Embryonic facial prominence (tissue), 1 donor: ENCODE measurements around the gene MAP3K3.

ENCODE experiments used
- DNase-seq: peaks from one replicate; pipeline ENCODE4 v3.0.0-alpha.2; 2016; ENCODE audit errors: extremely low spot score

Gene MAP3K3

DNA sequence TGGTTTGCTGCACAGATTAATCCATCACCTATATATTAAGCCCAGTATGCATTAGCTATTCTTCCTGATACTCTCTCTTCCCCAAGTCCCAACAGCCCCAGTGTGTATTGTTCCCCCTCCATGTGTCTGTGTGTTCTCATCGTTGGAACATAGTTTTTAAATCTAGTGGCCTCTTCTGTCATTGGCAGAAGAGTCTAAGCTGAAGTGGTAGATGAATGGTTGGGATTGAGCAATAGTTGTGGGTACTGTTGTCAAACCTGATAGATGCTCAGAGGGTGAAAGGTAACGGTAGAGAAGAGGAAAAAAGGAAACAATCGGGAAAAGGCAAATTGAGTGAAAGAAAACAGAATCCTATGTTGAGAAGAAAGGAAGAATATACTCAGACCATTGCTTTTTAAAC lies 29.9 kb downstream of the MAP3K3 start:
- no peak for DNase-seq

DNA sequence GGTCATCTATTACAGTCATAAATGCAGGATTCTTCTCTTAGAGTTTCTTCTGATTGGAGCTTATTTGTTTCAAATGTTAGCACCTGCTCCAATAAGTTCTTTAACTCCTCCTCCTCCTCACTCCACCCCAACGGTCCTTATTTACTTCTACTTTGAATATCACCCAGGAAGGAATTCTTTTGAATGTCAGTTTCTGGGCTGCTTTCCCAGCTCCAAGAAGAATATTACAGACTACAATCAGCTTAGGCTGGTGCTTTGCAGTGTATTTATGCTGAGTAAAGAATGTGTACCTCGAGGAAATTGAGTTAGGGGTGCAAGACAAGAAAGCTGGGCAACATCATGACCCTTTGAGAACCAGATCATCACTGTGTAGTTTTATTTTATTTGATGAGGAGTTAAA lies 30.8 kb downstream of the MAP3K3 start:
- no peak for DNase-seq

DNA sequence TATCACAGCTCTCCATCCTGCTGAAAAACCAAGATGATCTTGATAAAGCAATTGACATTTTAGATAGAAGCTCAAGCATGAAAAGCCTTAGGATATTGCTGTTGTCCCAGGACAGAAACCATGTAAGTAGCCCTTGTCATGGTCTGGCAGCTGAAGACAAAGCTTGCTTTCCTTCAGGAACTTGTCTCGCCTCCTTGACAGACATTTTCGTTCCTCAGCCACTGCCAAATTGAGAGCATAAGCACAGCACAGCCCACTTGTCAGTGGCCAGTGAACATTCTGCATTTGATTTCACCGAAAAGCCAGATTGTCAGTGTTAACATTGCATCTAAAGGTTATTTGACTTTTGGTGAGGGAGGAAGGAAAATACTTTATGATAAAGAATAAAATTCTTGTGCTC lies 35.6 kb downstream of the MAP3K3 start:
- no peak for DNase-seq

DNA sequence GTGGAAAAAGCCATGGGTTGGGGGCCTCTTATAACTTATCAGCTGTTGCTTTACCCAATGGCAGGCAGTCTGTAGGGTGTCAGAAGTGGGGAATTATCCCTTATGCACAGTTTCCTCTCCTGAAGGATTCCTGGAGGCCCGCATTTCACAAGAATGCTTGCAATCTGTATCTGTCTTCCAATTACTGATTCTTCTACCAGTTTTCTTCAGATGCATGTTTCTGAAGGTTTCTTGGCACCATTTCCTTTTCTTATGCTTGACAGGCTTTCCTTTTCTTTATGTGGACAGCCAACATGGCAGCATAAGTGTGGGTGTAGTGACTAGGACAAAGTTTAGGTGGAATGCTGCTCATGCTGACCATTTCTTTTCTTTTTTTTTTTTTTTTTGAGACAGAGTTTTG lies 36.1 kb downstream of the MAP3K3 start:
- DNase-seq = no peak

DNA sequence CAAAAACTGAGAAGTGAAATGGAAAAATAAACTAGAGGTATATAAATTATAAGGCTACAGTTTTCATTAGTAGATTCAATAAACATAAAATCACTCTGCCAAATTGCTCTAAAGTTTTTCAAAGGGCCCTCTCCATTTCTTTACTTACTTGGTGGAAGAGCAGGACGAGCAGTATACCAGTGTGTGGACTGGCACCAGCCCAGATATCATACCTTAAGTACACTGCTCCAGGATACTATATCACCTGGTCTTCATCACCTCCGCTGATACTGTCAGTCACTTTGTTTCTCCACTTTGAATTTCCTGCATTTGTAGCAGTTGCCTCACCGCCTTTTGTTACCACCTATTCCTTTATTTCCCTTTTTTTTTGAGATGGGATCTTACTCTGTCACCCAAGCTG lies 37.6 kb downstream of the MAP3K3 start:
- DNase-seq = no peak

DNA sequence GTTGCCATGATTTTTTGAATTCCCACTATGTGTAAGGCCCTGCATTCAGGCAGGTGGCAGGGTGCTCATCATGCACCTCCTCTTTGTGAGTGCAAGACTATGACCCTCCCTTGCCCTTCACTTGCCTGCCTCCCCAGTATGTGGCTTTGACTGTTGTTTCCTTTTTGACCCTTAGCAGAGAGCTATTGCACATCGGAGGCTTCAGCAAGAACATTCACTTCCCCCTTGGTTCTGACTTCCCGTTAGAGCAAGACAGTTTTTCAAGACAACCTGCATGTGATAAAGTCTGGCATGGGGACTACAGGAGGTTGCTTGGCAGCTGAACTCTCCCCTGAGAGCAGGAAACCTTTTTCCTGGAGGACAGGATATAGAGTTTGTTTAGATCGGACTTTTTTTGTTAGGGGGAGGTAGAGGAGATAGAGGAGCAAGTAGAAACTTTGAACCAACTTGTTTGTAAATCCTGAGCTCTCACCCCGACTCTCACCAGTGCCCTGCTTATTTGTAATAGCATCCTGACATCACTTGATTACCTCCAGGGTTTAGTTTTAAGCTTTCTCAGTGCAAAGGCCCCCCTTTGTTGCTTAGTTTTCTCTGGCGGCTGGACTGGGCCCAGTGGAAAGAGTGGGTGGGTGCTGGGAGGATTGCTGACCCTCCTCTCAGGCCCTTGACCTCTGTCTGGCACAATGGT lies 43.5 kb downstream of the MAP3K3 start:
- DNase-seq = no peak

DNA sequence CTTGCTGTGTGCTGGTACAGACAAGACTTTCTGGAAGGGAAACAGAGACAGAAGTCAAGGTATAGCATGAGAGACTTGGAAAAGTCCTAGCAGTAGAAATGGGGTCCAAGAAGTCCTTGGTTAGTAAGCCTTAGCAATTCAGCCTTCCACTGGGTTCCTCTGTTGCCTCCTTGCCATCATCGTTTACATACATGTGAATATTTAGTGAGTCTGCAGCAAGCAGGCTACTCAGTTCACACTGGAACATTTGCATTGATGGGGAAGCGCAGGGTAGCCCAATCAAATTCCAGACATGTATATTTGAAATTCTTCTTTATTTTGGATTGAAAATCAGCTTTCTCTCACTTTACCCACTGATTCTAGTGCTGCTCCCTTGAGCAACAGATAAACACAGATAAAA lies 50.6 kb downstream of the MAP3K3 start:
- no peak for DNase-seq

DNA sequence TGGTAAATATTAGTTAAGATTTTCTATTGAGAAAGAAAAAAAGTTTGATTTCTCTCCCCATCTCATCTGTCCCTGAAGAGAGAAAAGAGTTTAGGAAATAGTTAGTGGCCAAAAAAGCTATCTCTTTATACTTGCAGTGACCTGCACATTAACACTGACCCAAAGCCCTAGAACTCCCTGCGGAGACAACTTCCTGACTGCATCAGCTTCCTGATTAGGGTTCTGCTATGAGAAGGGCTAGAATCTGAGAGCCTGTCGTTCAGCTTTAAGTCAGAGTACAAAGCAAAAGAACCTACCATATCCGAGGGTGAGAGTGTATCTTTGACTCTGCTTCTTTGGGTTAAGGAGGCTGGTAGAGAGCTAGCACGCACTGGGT lies 53.0 kb downstream of the MAP3K3 start:
- no peak for DNase-seq

DNA sequence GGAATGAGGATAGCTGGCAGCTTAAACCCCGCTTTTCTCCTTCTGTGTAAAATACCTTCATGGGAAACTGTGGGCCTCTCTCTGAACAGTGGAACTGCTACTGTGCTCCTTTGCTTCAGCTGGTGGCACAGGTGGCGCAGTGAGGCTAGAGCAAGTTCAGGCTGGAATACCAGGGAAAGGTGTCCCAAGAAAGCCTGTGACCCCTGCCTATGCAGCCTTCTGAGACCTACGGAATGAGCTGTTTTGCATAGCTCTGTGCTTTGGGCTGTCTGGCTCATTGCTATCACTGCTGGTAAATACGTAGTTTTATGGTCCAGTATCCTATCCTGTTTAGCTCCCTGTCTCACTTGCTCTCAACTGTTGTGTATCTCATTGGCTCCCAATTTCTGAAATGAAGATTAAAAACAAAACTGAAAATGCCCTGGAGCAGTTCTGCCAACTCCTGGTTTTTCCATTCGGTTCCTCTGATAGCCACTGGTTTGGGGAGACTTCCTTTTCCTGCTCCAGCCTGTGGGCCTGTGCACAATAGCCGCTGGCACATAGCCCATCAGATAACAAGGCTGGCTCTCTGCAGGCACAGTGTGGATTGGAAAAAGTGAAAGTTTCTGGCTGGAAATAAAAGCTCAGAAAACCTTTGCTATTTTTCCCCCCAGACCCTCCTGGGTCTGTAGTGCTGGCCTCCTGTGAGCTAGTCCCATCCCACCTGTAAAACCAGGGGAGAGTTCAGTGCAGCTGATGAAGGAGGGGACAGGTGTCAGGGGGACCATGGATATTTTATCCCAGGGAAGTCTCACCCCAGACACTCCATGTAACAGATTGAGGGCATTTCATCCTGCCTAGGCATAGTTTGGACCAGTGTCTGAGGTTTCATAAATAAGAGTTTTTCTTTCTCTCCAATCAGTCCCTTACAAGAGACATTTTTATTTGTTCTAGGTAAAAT lies 53.7 kb downstream of the MAP3K3 start:
- no peak for DNase-seq

DNA sequence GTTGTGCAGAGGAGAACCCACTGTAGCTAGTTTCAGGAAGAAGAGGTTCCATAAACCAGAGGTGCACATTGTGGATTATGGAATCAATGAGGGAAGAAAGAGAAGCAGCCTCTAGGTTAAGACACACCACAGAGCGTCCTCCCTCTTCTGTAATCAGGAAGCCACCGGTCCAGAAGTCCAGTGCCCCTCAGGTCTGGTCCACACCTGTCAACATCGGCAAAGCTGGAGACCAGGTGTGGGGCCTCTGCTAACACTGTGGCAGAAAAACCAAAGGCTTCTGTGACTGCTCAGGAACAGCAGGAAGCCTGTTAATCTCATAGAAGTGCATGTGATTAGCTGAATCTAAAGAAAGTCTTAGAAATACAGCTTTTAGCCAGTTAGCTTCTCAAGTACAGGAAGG lies 54.4 kb downstream of the MAP3K3 start:
- no peak for DNase-seq

DNA sequence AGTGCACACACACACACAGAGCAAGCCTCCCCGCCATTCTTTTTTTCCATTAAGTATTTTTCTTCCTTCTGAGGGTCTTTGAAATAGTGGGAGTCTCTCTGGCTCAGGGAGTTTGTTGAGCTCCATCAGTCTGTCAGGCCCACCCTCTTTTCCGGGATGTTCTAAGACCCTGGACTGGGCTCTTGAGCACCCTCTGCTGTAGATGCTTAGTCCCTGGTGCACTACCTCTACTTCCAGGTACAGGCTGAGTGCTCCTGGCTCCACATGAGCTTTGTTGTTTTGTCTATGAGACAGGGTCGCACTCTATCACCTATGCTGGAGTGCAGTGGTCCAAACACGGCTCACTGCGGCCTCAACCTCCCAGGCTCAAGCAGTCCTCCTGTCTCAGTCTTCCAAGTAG lies 57.0 kb downstream of the MAP3K3 start:
- DNase-seq = no peak

DNA sequence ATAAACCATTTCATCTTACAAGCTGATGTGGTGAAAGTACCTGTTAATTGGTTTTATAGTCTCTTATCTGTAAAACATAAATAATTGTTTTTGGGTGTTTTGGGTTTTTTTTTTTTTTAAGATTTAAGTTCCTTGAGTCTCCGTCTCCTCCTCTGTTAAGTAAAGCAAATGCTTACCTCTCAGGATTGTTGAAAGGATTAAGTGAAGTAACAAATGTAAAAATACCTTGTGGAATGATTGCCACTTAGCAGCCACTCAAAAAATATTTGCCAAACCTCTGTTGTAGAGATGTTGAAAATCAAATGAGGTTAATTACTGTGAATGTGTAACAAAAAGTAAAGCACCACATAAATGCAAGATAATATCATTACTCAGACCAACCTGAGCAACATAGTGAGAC lies 58.5 kb downstream of the MAP3K3 start:
- DNase-seq = no peak

DNA sequence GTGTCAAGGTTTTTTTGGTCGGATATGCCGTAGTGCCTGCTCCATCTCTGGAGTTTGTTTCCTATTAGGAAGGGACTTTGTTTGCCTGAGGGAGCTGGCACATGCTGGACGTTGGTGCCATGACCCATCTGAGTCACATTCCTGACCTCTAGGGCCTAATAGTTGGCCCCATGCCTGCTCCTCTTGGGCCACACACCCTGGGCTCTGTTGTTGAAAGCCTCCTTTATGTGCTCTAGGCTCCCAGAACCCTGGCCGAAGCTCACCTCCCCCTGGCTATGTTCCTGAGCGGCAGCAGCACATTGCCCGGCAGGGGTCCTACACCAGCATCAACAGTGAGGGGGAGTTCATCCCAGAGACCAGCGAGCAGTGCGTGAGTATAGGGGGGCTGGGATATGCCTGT lies 59.3 kb downstream of the MAP3K3 start:
- no peak for DNase-seq

DNA sequence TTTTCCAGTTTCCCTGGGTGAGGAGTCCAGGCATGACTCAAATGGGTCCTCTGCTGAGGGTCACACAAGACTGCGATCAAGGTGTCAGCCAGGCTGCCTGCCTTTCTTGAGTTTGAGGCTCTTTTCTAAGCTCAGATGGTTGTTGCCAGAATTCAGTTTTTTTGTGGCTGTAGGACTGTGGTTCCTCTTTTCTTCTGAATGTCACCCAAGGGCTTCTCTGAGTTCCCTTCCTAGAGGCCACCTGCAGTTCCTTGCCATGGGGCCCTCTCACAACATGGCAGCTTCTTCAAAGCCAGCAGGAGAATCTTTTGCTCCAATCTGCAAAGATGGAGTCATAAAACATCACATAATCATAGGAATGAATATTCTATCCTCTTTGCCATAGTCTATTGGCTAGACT lies 60.2 kb downstream of the MAP3K3 start:
- DNase-seq = no peak

DNA sequence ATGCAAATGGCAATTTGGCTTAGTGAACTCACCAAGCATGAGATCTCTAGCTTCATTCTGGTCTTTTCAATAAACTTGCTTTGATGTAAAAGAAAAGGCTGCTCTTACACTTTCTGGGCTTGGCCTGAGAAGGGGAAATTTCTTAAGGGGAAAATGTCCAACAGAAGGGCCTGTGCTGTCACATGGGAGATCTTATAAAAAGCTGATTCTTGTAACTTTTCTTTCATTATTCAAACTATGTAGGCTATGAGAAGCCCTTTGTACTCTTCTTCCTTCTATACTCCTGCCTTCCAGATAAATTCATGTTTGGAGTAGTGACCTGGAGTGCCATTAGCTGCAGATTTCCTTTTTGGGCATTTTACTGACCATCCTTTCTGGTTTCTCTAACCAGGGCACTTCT lies 60.8 kb downstream of the MAP3K3 start:
- no peak for DNase-seq

DNA sequence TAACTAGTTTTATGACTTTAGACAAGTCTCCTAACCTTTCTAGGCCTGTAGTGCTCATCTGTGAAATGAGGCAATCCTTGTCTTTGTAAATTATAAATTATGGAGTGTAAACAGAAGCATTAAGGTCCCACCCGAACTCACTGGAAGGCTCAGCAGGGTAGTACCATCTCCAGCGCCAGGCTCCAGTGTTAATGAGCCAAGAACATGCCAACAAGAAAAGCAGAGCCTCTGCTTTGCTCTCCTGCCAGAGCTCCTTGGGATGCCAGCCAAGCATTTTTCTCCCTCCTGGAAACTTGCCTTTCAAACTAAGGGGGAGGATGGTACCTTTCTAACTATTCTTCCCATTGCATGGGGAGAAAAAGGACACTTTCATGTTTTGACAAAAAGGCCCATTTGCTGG lies 62.8 kb downstream of the MAP3K3 start:
- DNase-seq = no peak

DNA sequence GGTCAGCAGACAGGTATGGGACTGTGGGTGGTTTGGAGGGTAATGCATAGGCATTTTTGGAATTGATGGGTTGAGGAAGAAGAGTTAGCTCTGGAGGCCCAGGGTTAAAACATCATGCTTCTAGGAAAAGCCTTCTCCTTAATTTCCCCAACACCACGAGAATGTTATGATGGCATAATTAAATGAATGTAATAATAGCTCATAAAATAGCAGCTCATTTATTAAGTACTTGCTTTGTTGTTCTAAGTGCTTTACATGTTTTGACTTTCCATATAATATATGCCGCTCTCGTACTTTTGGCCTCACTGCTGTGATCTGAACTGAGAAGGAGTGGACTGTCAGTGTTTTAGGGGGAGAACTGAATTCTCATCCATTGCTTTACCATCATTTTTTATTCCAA lies 63.4 kb downstream of the MAP3K3 start:
- no peak for DNase-seq

DNA sequence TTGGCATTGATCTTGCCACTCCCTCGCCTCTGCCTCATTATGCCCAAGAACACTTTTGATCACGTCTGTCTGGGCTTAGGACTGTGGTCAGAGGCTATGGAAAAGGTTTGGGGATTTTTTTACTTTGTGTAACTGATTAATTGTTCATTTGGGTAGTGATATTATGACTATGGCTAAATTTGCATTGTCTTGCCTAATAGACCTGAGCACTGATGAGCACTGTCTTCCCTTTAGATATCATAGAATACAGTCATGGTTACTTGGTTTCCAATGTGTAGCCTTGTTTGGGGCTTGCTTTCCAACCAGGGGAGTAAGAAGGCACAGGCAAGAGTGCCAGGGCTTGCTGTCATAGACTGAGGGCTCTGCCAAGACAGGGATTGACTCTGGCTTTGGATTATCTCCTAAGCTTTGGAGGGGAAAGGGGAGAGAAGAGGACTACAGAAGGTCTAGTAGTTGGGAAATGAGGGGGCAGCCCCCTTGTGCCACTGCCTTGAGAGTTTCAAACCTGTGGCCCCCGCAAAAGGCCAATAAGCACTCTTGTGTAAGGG lies 64.0 kb downstream of the MAP3K3 start:
- DNase-seq = no peak

DNA sequence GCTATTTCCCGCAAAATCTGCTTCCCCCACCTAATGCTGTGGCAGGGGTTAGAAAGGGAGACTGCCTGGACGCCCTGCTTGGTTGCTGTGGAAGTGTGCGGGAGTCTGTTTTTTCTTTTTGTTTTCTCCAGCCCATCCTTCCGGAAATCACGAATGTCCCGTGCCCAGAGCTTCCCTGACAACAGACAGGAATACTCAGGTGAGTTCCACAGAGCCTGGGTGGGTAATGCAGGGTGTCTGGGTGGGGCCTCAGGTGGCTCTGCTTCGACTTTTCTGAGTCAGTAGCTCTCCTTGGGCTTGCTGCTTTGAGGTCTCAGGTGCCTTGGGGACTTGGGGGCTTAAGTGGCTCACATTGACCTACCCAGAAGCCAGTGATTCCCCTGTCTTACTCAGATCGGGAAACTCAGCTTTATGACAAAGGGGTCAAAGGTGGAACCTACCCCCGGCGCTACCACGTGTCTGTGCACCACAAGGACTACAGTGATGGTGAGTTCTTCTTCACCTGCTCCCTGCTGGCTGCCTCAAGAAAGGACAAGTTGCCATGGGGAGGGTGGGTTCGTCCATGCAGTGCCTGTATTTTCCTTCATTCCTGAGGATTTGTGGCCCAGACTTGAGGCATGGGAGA lies 66.3 kb downstream of the MAP3K3 start:
- DNase-seq = no peak

DNA sequence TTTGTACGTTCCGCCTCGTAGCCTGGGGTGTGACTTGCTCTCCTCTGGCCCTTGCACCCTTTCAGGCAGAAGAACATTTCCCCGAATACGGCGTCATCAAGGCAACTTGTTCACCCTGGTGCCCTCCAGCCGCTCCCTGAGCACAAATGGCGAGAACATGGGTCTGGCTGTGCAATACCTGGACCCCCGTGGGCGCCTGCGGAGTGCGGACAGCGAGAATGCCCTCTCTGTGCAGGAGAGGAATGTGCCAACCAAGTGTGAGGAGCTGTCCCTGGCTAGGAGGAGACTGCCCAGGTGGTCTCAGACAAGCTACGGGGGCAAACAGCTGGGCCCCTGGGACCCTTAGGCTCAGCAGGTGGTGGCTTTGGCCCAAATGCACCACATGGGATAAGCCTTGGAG lies 67.3 kb downstream of the MAP3K3 start:
- DNase-seq = no peak

DNA sequence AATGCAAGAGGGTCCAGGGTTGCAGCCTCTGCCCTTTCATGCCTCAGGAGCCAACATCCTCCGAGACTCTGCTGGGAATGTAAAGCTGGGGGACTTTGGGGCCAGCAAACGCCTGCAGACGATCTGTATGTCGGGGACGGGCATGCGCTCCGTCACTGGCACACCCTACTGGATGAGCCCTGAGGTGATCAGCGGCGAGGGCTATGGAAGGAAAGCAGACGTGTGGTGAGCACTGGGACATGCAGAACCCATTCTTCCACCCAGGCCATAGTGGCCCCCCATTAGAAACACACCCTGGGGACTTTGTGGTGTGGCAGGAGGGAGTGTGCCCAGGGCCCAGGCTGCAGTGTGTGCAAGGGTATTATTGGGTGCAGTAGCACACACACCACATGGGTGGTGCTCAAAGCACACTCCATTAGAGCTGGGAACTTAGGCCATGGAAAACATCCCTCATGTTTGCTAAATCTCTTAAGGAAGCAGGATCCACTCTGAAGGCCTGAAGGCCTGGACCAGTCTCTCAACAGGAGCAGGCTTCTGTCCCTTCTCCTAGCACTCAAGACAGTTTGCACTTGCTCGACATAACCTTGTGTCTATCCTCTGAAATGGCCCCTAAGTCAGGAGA lies 70.1 kb downstream of the MAP3K3 start:
- no peak for DNase-seq

DNA sequence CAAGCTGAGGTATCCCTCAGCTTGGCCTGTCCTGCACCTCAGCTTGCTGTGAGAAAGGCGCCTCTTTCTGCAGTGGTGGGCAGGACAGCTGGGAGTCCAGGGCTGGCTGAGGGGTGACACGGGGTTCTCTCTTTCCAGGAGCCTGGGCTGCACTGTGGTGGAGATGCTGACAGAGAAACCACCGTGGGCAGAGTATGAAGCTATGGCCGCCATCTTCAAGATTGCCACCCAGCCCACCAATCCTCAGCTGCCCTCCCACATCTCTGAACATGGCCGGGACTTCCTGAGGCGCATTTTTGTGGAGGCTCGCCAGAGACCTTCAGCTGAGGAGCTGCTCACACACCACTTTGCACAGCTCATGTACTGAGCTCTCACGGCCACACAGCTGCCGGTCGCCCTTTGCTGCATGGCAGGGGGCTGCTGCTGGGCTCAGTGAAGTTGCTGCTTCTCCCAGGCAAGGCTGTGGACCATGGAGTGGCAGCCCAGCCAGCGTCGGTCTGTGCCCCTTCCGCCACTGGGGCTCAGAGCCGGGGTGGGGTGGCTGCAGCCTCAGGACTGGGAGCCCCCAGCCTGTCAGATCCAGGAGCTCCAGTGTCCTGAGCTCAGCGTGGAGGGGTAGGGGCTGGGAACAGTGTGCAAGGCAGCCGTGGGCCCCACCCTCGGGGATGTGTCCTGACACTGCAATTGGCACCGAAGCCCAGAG lies 71.3 kb downstream of the MAP3K3 start:
- no peak for DNase-seq
